COLO668 (cell line): Measurements from ENCODE around the gene CCNDBP1.
"Not testable (repeated sequence)": the region's sequence is repeated elsewhere in the genome, so short reads cannot be mapped to it uniquely, and the experiment has no call there.

Source experiments
- DNase-seq: peaks from one replicate; lab custom pipeline; 2025; ENCODE audit not compliant: unreplicated experiment; lab: John Stamatoyannopoulos, UW

The CCNDBP1 gene

GRCh38 chr15:43185157-43186002, at the start of gene CCNDBP1:
CCNDBP1 (plus strand) TSS chr15:43185403; CDS start chr15:43185499, 96 bp downstream.
- DNase-seq = peak; percentile 93

GRCh38 chr15:43143203-43143941, 41.8 kb upstream of the CCNDBP1 start:
- DNase-seq = no peak

- DNase-seq = no peak
Measured at GRCh38 chr15:43144512-43144911, 40.7 kb upstream of the CCNDBP1 start.

- DNase-seq = no peak
Measured at GRCh38 chr15:43146184-43146583, 39.0 kb upstream of the CCNDBP1 start.

- DNase-seq = no peak
Measured at GRCh38 chr15:43150191-43150929, 34.8 kb upstream of the CCNDBP1 start.

GRCh38 chr15:43151688-43152087, 33.5 kb upstream of the CCNDBP1 start:
- DNase-seq = no peak

- no peak for DNase-seq
Measured at GRCh38 chr15:43153269-43153668, 31.9 kb upstream of the CCNDBP1 start.

GRCh38 chr15:43165801-43166325, 19.3 kb upstream of the CCNDBP1 start:
- no peak for DNase-seq

- not testable (repeated sequence) for DNase-seq
Measured at GRCh38 chr15:43167261-43167660, 17.9 kb upstream of the CCNDBP1 start.

GRCh38 chr15:43168192-43169107, 16.8 kb upstream of the CCNDBP1 start:
- DNase-seq = no peak

GRCh38 chr15:43169888-43170287, 15.3 kb upstream of the CCNDBP1 start:
- no peak for DNase-seq

GRCh38 chr15:43175656-43176309, 9.4 kb upstream of the CCNDBP1 start:
- not testable (repeated sequence) for DNase-seq

GRCh38 chr15:43177147-43177546, 8.1 kb upstream of the CCNDBP1 start:
- not testable (repeated sequence) for DNase-seq

GRCh38 chr15:43183270-43183669, 1.9 kb upstream of the CCNDBP1 start:
- no peak for DNase-seq

GRCh38 chr15:43184407-43185124, 637 bp upstream of the CCNDBP1 start:
- no peak for DNase-seq

- peak; percentile 42 for DNase-seq
Measured at GRCh38 chr15:43186003-43186353, 775 bp downstream of the CCNDBP1 start.

- DNase-seq = no peak
Measured at GRCh38 chr15:43187544-43188155, 2.4 kb downstream of the CCNDBP1 start.

- DNase-seq = no peak
Measured at GRCh38 chr15:43189296-43189695, 4.1 kb downstream of the CCNDBP1 start.

GRCh38 chr15:43190178-43190577, 5.0 kb downstream of the CCNDBP1 start:
- DNase-seq = no peak
